K562 (cell line): ENCODE data around the gene NR1H3. TPM values are rescaled to one million over a fixed set of nuclear protein-coding genes. Genes with fewer than 3 reads are reported as not detected.

Source experiments
- BHLHE40 ChIP-seq: IDR thresholded peaks from 2 replicates; pipeline ENCODE4 v1.6.1; 2011; ENCODE audit warnings: low read length, improper control_type of control experiment
- CBX1 ChIP-seq: sonication (generic); IDR thresholded peaks from 2 replicates; pipeline ENCODE4 v1.6.1; 2016; ENCODE audit warnings: antibody characterized with exemption, low read depth, mild to moderate bottlenecking
- CCAR2 ChIP-seq: fragments of 200-400 bp; formaldehyde crosslinking; IDR thresholded peaks from 2 replicates; pipeline ENCODE4 v1.6.1; 2017; ENCODE audit warnings: mild to moderate bottlenecking, low read depth, low read length
- CREM ChIP-seq: IDR thresholded peaks from 2 replicates; pipeline ENCODE4 v1.6.1; 2014; ENCODE audit warnings: antibody characterized with exemption, low read depth
- CTBP1 ChIP-seq: fragments of 450-650 bp; IDR thresholded peaks from 2 replicates; pipeline ENCODE4 v1.6.1; 2016; ENCODE audit warnings: borderline replicate concordance
- DIDO1 ChIP-seq: fragments of 450-650 bp; IDR thresholded peaks from 2 replicates; pipeline ENCODE4 v1.6.1; 2016; ENCODE audit warnings: low read depth, missing biosample characterization, missing genetic modification characterization
- EGR1 ChIP-seq: fragments of 450-650 bp; conservative IDR thresholded peaks from 2 replicates; pipeline ENCODE4 v1.6.1; 2017; ENCODE audit warnings: mild to moderate bottlenecking
- GTF2F1 ChIP-seq: IDR thresholded peaks from 2 replicates; pipeline ENCODE4 v1.6.1; 2011; ENCODE audit warnings: low read depth, low read length, improper control_type of control experiment
- HMGN3 ChIP-seq: IDR thresholded peaks from 2 replicates; pipeline ENCODE4 v1.6.1; 2011; ENCODE audit warnings: borderline replicate concordance, low read depth, mild to moderate bottlenecking, mixed read lengths, low read length; ENCODE audit not compliant: insufficient read length; ENCODE audit errors: extremely low read depth
- ILK ChIP-seq: fragments of 450-650 bp; IDR thresholded peaks from 2 replicates; pipeline ENCODE4 v1.6.1; 2016; ENCODE audit warnings: missing genetic modification characterization, low read depth, mild to moderate bottlenecking, missing compliant biosample characterization, moderate library complexity, borderline replicate concordance
- MED1 ChIP-seq: sonication (generic); formaldehyde crosslinking; IDR thresholded peaks from 2 replicates; pipeline ENCODE4 v1.8.1; 2023; ENCODE audit warnings: missing genetic modification reagents, borderline replicate concordance
- MEF2A ChIP-seq: IDR thresholded peaks from 2 replicates; pipeline ENCODE4 v1.6.1; 2011; ENCODE audit warnings: low read depth, mild to moderate bottlenecking, low read length, moderate library complexity; ENCODE audit not compliant: control insufficient read depth
- PCBP1 ChIP-seq: fragments of 200-400 bp; formaldehyde crosslinking; IDR thresholded peaks from 2 replicates; pipeline ENCODE4 v1.6.1; 2018; ENCODE audit warnings: mild to moderate bottlenecking, low read depth, low read length; ENCODE audit not compliant: poor library complexity, severe bottlenecking
- POLR2AphosphoS5 ChIP-seq: IDR thresholded peaks from 2 replicates; pipeline ENCODE4 v1.6.1; 2011; ENCODE audit warnings: mild to moderate bottlenecking, low read depth, low read length, moderate library complexity; ENCODE audit not compliant: control insufficient read depth, insufficient read depth
- RBM22 ChIP-seq: fragments of 200-400 bp; formaldehyde crosslinking; IDR thresholded peaks from 2 replicates; pipeline ENCODE4 v1.6.1; 2018; ENCODE audit warnings: low read length, low read depth; ENCODE audit not compliant: poor library complexity, severe bottlenecking
- RUNX1 ChIP-seq: sonication (generic); IDR thresholded peaks from 2 replicates; pipeline ENCODE4 v1.6.1; 2016; ENCODE audit warnings: antibody characterized with exemption, low read depth
- SIN3A ChIP-seq, 2 experiments: fragments of 150-350 bp in 1 of 2; IDR thresholded peaks; 2 replicates each; pipeline ENCODE4 v1.6.1; 2011 to 2016; ENCODE audit warnings: borderline replicate concordance in 2 of 2, low read depth in 2 of 2, low read length in 2 of 2, mild to moderate bottlenecking in 2 of 2, moderate library complexity in 2 of 2; ENCODE audit not compliant: control insufficient read depth in 1 of 2
- SIN3B ChIP-seq: fragments of 450-650 bp; IDR thresholded peaks from 2 replicates; pipeline ENCODE4 v1.6.1; 2017; ENCODE audit warnings: low read depth, mild to moderate bottlenecking, moderate library complexity
- SMAD1 ChIP-seq: fragments of 150-350 bp; IDR thresholded peaks from 2 replicates; pipeline ENCODE4 v1.6.1; 2014; ENCODE audit warnings: low read length, low read depth; ENCODE audit not compliant: partially characterized antibody
- TAF1 ChIP-seq: IDR thresholded peaks from 2 replicates; pipeline ENCODE4 v1.6.1; 2011; ENCODE audit warnings: mild to moderate bottlenecking, low read length, moderate library complexity; ENCODE audit not compliant: insufficient read depth, control insufficient read depth, severe bottlenecking; ENCODE audit errors: extremely low read depth
- TBP ChIP-seq: optimal IDR thresholded peaks from 2 replicates; pipeline ENCODE3; 2011; ENCODE audit warnings: low read depth, low read length, improper control_type of control experiment
- TRIM28 ChIP-seq: fragments of 450-650 bp; IDR thresholded peaks from 2 replicates; pipeline ENCODE4 v1.6.1; 2017
- ZBTB8A ChIP-seq: fragments of 450-650 bp; IDR thresholded peaks from 2 replicates; pipeline ENCODE4 v1.6.1; 2018; ENCODE audit warnings: mild to moderate bottlenecking, moderate library complexity; ENCODE audit not compliant: partially characterized antibody
- ZKSCAN1 ChIP-seq: fragments of 150-350 bp; IDR thresholded peaks from 2 replicates; pipeline ENCODE4 v1.6.1; 2016; ENCODE audit warnings: low read depth, low read length
- ZNF408 ChIP-seq: fragments of 250-450 bp; sonication (Bioruptor Pico); IDR thresholded peaks from 2 replicates; pipeline ENCODE4 v1.4.0; 2020; ENCODE audit warnings: low read depth, mild to moderate bottlenecking, moderate library complexity
- ZNF589 ChIP-seq: fragments of 200-800 bp; sonication (Bioruptor generic); IDR thresholded peaks from 2 replicates; pipeline ENCODE4 v1.6.1; 2016; ENCODE audit warnings: low read depth, missing genetic modification characterization, missing compliant biosample characterization
- polyA plus RNA-seq, 8 experiments: library from polyadenylated mRNA; depleted of rRNA in 4 of 8; stranded (reverse) in 5 of 8; unstranded in 3 of 8; fragments of >200 nt; fragmentation: Nextera tagmentation in 2 of 8; fragmentation: Illumina TruSeq in 1 of 8; extraction: Ambion mirVana in 2 of 8; extraction: Trizol in 1 of 8; gene quantifications; 2 replicates each; pipeline versions ENCODE4 v1.2.1 to v1.2.3, GENCODE V29; 2011 to 2014; ENCODE audit warnings: inconsistent platforms in 1 of 8, missing spikeins in 1 of 8
- total RNA-seq, 7 experiments: library from RNA; depleted of rRNA in 6 of 7; stranded (reverse); fragments of >200 nt in 6 of 7; fragmentation: Illumina TruSeq in 2 of 7; extraction: Trizol in 2 of 7; gene quantifications; 2 replicates each; pipeline versions ENCODE4 v1.2.1 to v1.2.3, GENCODE V29; 2011 to 2021; ENCODE audit warnings: low replicate concordance in 1 of 7
- TF ChIP-seq, protein P1 (sequence below): sonication (generic); formaldehyde crosslinking; IDR thresholded peaks from 2 replicates; pipeline ENCODE4 v1.5.0; 2020; ENCODE audit warnings: missing genetic modification reagents
- TF ChIP-seq, protein P2 (sequence below): IDR thresholded peaks from 2 replicates; pipeline ENCODE4 v1.6.1; 2011; ENCODE audit warnings: borderline replicate concordance, low read depth, mild to moderate bottlenecking, moderate library complexity, low read length; ENCODE audit not compliant: insufficient read depth, poor library complexity, severe bottlenecking

NR1H3 gene
- total and polyA plus RNA-seq, 9 of the 15 experiments (the other 6 are each of a cell fraction or from before 2014, with no cell fraction given): 8.2 to 26.0 (median 11.9) TPM

GRCh38 chr11:47269829-47270305 lies 12.1 kb downstream of the NR1H3 start, which contains the start of gene MADD (continued):
- TF ChIP-seq TRIM28 (no peak), CCAR2 (no peak), GTF2F1 (no peak), POLR2AphosphoS5 (peak; percentile 55; the same call in 1 of the 2 replicates), MEF2A (0 out of 2 replicates have a peak, but pooled peaks have one; percentile 2), ZNF589 (CRISPR knock-in tag) (peak; percentile 46; the same call in 1 of the 2 replicates), RBM22 (no peak), ZNF408 (no peak), TAF1 (peak; percentile 76), MED1 (CRISPR knock-in tag) (no peak), SMAD1 (peak; percentile 19), PCBP1 (peak; percentile 72), EGR1 (peak; percentile 19; the same call in 1 of the 2 replicates), ZBTB8A (no peak), CBX1 (peak; percentile 64; the same call in 1 of the 2 replicates), CREM (peak; percentile 75), ZKSCAN1 (no peak), ILK (no peak), DIDO1 (tag) (no peak), CTBP1 (peak; percentile 11), HMGN3 (no peak), TBP (peak; percentile 41), SIN3A (IDR thresholded peaks at IDR 0.05; ENCODE audit: borderline replicate concordance in 2 of 2, control insufficient read depth in 1 of 2, low read depth in 2 of 2, low read length in 2 of 2) (peak; percentile 51 to 69; a peak in 2 of 4 replicates), RUNX1 (no peak), SIN3B (peak; percentile 26; the same call in 1 of the 2 replicates), BHLHE40 (peak; percentile 95)
- TF ChIP-seq, protein P1, sequence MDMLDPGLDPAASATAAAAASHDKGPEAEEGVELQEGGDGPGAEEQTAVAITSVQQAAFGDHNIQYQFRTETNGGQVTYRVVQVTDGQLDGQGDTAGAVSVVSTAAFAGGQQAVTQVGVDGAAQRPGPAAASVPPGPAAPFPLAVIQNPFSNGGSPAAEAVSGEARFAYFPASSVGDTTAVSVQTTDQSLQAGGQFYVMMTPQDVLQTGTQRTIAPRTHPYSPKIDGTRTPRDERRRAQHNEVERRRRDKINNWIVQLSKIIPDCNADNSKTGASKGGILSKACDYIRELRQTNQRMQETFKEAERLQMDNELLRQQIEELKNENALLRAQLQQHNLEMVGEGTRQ (CRISPR knock-in tag): no peak
- TF ChIP-seq, protein P2, sequence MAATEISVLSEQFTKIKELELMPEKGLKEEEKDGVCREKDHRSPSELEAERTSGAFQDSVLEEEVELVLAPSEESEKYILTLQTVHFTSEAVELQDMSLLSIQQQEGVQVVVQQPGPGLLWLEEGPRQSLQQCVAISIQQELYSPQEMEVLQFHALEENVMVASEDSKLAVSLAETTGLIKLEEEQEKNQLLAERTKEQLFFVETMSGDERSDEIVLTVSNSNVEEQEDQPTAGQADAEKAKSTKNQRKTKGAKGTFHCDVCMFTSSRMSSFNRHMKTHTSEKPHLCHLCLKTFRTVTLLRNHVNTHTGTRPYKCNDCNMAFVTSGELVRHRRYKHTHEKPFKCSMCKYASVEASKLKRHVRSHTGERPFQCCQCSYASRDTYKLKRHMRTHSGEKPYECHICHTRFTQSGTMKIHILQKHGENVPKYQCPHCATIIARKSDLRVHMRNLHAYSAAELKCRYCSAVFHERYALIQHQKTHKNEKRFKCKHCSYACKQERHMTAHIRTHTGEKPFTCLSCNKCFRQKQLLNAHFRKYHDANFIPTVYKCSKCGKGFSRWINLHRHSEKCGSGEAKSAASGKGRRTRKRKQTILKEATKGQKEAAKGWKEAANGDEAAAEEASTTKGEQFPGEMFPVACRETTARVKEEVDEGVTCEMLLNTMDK: peak; percentile 31
